ENCODE data around the gene ORAI3. TPM values are rescaled to one million over a fixed set of nuclear protein-coding genes. Genes with fewer than 3 reads are reported as not detected.
A peak's percentile ranks its signal among the peaks of the same experiment; 100 is the strongest.

The ORAI3 gene
- total and polyA plus RNA-seq, 2 of the 13 experiments (the other 11 are each of a cell fraction or from before 2014, with no cell fraction given) = 11.4 to 32.0 TPM

DNA sequence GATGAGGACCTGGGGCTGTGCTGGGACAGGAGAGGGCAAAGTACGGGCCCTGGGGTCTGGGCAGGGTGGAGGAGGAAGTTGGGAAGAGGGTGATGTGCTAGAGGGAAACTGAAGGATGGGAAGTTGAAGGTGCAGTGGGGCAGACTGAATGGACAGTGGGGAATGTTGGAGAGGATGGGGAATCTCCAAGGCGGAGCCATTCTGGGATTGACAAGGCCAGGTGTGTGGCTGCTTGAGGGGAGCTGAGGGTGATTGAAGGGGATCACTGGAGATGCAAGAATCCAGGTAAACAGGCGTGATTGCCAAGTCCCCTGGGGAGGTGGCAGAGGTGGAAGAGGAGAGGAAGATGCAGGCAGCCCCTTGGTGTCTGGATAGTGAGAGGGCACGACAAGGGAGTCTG lies 27.6 kb downstream of the ORAI3 start (continued):
- TF ChIP-seq ZNF432 (CRISPR knock-in tag; IDR thresholded peaks at IDR 0.05; ENCODE audit: borderline replicate concordance) (no peak), ARNT2 (CRISPR knock-in tag; IDR thresholded peaks at IDR 0.05; ENCODE audit: low read depth) (no peak), ZNF570 (CRISPR knock-in tag; IDR thresholded peaks at IDR 0.05; ENCODE audit: borderline replicate concordance) (no peak)

DNA sequence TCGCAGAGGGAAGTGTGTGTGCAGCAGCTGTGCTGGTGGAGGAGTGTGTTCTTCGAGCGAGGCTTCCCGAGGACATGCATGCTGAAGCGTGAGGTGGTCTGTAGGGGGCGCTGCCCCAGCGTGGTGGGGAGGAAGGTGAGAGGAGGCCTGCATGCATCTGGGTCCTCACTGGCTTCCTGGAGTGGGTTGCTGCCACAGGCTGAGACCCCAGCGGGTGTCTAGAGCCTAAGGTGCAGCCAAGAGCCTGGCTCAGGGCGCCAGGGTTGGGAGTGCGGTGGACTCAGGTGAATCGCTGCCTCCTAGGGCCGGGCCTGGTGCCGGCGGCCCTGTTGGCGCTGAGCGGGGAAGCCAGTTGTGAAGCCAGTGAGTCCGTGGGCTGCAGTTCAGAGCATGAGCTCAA lies 28.6 kb downstream of the ORAI3 start:
- CTCF ChIA-PET (ENCODE audit: low intra/inter-chr PET ratio, low total read pairs) = interaction anchor here (0.8 kb wide), 1 partner anchor 24 kb away, joined by 4 read pairs; no protein-coding TSS in a partner anchor
- H3K36me3 ChIP-seq (replicated peaks in 1 of 2; ENCODE audit: control insufficient read depth in 1 of 2, insufficient read depth in 2 of 2, low read length in 2 of 2) = peaks cover 50 to 82% of the 10 kb centered on the region in 2 experiments
- POLR2A ChIA-PET = no interaction called here
- no peaks in the 10 kb centered on the region for H3K4me1 ChIP-seq (ENCODE audit: insufficient read depth, low read length)
- H3K4me3 ChIP-seq (replicated peaks in 1 of 3; ENCODE audit: insufficient read depth in 1 of 3, low read depth in 2 of 3, low read length in 3 of 3) = no peak overlapping the region
- 87% methylated on average over 15 of the region's 17 CpGs for WGBS (ENCODE audit: low lambda C conversion rate)
- no peak overlapping the region for H3K27ac ChIP-seq (ENCODE audit: extremely low read length, insufficient read depth, low read length)
- intact Hi-C loops (cut with micrococcal nuclease; ENCODE audit: unreplicated experiment) = no loop called here
- H3K9ac ChIP-seq (ENCODE audit: insufficient read depth, low read depth, low read length) = no peak overlapping the region
- H2AFZ ChIP-seq (ENCODE audit: low read length) = no peak overlapping the region
- H3K27me3 ChIP-seq (ENCODE audit: control insufficient read depth in 1 of 2, insufficient read depth in 2 of 2, low read length in 2 of 2) = no peaks in the 10 kb centered on the region
- no peak overlapping the region for H3K4me2 ChIP-seq (ENCODE audit: low read depth, low read length)
- DNase-seq (ENCODE audit: low spot score) (no peak), ATAC-seq (peak; percentile 37), FAIRE-seq (no peak)
- no peaks in the 10 kb centered on the region for H3K9me3 ChIP-seq (ENCODE audit: low read length)
- BruUV-seq (replicated peaks) = no TSS peak
- H3K79me2 ChIP-seq (ENCODE audit: insufficient read depth, low read length) = no peaks in the 10 kb centered on the region
- in situ Hi-C loops (cut with HindIII; ENCODE audit: extremely low pct_ligation_motif_present, low pct_unique_long_range_greater_than_20kb) = loop anchor here (25.0 kb wide), 1 partner anchor 735 kb away; a partner anchor contains a TSS
- no peaks in the 10 kb centered on the region; the same call in 1 of the 2 replicates for H4K20me1 ChIP-seq (ENCODE audit: insufficient read depth, low read length)
- TF ChIP-seq RBFOX2 (IDR thresholded peaks at IDR 0.05; ENCODE audit: low read depth, low read length) (peak; percentile 46; the same call in 1 of the 2 replicates), ZNF3 (CRISPR knock-in tag; IDR thresholded peaks at IDR 0.05) (no peak), ZNF660 (CRISPR knock-in tag; IDR thresholded peaks at IDR 0.05; ENCODE audit: borderline replicate concordance, low read depth) (no peak), PPARG (CRISPR knock-in tag; conservative IDR thresholded peaks at IDR 0.05) (no peak), AGO2 (optimal IDR thresholded peaks at IDR 0.05; ENCODE audit: low read depth, low read length) (peak; percentile 58), ZNF10 (CRISPR knock-in tag; IDR thresholded peaks at IDR 0.05; ENCODE audit: borderline replicate concordance, low read depth) (no peak), AGO1 (IDR thresholded peaks at IDR 0.05; ENCODE audit: low read depth, low read length, poor library complexity, severe bottlenecking) (no peak), ZNF878 (CRISPR knock-in tag; IDR thresholded peaks at IDR 0.05) (no peak), ZFY (CRISPR knock-in tag; IDR thresholded peaks at IDR 0.05) (no peak), TOPORS (CRISPR knock-in tag; IDR thresholded peaks at IDR 0.05) (no peak), STAG1 (CRISPR knock-in tag; IDR thresholded peaks at IDR 0.05) (peak; percentile 48)
- TF ChIP-seq, protein P1, sequence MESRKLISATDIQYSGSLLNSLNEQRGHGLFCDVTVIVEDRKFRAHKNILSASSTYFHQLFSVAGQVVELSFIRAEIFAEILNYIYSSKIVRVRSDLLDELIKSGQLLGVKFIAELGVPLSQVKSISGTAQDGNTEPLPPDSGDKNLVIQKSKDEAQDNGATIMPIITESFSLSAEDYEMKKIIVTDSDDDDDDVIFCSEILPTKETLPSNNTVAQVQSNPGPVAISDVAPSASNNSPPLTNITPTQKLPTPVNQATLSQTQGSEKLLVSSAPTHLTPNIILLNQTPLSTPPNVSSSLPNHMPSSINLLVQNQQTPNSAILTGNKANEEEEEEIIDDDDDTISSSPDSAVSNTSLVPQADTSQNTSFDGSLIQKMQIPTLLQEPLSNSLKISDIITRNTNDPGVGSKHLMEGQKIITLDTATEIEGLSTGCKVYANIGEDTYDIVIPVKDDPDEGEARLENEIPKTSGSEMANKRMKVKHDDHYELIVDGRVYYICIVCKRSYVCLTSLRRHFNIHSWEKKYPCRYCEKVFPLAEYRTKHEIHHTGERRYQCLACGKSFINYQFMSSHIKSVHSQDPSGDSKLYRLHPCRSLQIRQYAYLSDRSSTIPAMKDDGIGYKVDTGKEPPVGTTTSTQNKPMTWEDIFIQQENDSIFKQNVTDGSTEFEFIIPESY (CRISPR knock-in tag; IDR thresholded peaks at IDR 0.05) = peak; percentile 97
- TF ChIP-seq, protein P2, sequence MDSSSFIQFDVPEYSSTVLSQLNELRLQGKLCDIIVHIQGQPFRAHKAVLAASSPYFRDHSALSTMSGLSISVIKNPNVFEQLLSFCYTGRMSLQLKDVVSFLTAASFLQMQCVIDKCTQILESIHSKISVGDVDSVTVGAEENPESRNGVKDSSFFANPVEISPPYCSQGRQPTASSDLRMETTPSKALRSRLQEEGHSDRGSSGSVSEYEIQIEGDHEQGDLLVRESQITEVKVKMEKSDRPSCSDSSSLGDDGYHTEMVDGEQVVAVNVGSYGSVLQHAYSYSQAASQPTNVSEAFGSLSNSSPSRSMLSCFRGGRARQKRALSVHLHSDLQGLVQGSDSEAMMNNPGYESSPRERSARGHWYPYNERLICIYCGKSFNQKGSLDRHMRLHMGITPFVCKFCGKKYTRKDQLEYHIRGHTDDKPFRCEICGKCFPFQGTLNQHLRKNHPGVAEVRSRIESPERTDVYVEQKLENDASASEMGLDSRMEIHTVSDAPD (CRISPR knock-in tag; IDR thresholded peaks at IDR 0.05) = no peak
- TF ChIP-seq, protein P3, sequence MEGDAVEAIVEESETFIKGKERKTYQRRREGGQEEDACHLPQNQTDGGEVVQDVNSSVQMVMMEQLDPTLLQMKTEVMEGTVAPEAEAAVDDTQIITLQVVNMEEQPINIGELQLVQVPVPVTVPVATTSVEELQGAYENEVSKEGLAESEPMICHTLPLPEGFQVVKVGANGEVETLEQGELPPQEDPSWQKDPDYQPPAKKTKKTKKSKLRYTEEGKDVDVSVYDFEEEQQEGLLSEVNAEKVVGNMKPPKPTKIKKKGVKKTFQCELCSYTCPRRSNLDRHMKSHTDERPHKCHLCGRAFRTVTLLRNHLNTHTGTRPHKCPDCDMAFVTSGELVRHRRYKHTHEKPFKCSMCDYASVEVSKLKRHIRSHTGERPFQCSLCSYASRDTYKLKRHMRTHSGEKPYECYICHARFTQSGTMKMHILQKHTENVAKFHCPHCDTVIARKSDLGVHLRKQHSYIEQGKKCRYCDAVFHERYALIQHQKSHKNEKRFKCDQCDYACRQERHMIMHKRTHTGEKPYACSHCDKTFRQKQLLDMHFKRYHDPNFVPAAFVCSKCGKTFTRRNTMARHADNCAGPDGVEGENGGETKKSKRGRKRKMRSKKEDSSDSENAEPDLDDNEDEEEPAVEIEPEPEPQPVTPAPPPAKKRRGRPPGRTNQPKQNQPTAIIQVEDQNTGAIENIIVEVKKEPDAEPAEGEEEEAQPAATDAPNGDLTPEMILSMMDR (CRISPR knock-in tag; IDR thresholded peaks at IDR 0.05) = peak; percentile 56
